Sigmoid colon (tissue), 4 donors: ENCODE results near the gene GALK1.

Experiments used
- POLR2A ChIP-seq, 2 donors: fragments of 450-650 bp; IDR thresholded peaks; one replicate each; pipeline ENCODE4 v1.6.1; 2016; ENCODE audit warnings: antibody characterized with exemption in 2 of 2, mild to moderate bottlenecking in 2 of 2, moderate library complexity in 2 of 2
- POLR2AphosphoS5 ChIP-seq, 4 donors: sonication (generic); formaldehyde crosslinking; IDR thresholded peaks; one replicate each; pipeline ENCODE4 v1.6.1; 2017; ENCODE audit warnings: antibody characterized with exemption in 4 of 4
- TF ChIP-seq, protein P1 (sequence below), 4 experiments: fragments of 450-650 bp in 3 of 4; fragments of 200-600 bp in 1 of 4; IDR thresholded peaks; one replicate each; pipeline ENCODE4 v1.5.1; 2016 to 2019; ENCODE audit warnings: antibody characterized with exemption in 4 of 4, mild to moderate bottlenecking in 3 of 4, moderate library complexity in 2 of 4

DNA sequence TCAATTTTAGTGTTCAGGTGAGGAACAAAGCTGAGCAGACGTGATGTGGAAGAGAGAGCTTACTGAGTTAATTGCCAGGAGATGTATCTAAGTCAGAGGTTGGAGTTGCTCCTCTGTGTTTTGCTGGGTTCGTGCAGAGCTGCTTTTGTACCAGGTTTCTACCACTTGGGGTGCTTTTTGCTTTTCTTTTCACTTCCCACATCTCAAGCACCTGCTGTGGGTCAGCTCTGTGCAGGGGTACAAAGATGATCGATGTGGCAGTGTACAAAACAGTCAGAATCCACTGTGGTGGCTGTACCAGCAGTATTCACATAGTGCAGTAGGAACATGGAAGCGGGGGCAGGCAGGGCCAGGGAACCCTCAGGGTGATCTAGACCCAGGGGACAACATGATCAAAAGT is 34.4 kb upstream of the GALK1 start:
- TF ChIP-seq POLR2AphosphoS5 (IDR thresholded peaks at IDR 0.05), result no peak
- TF ChIP-seq POLR2A (IDR thresholded peaks at IDR 0.05), result no peak
- TF ChIP-seq, protein P1, sequence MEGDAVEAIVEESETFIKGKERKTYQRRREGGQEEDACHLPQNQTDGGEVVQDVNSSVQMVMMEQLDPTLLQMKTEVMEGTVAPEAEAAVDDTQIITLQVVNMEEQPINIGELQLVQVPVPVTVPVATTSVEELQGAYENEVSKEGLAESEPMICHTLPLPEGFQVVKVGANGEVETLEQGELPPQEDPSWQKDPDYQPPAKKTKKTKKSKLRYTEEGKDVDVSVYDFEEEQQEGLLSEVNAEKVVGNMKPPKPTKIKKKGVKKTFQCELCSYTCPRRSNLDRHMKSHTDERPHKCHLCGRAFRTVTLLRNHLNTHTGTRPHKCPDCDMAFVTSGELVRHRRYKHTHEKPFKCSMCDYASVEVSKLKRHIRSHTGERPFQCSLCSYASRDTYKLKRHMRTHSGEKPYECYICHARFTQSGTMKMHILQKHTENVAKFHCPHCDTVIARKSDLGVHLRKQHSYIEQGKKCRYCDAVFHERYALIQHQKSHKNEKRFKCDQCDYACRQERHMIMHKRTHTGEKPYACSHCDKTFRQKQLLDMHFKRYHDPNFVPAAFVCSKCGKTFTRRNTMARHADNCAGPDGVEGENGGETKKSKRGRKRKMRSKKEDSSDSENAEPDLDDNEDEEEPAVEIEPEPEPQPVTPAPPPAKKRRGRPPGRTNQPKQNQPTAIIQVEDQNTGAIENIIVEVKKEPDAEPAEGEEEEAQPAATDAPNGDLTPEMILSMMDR (IDR thresholded peaks at IDR 0.05), result no peak
